Sigmoid colon (tissue), 4 donors: ENCODE results near the gene PPP3R1.
"Not testable (repeated sequence)": the region's sequence is repeated elsewhere in the genome, so short reads cannot be mapped to it uniquely, and the experiment has no call there.

ENCODE experiments used
- EP300 ChIP-seq, 4 donors: sonication (generic); formaldehyde crosslinking; IDR thresholded peaks; one replicate each; pipeline ENCODE4 v1.6.1; 2017; ENCODE audit warnings: antibody characterized with exemption in 4 of 4
- POLR2A ChIP-seq, 2 donors: fragments of 450-650 bp; IDR thresholded peaks; one replicate each; pipeline ENCODE4 v1.6.1; 2016; ENCODE audit warnings: antibody characterized with exemption in 2 of 2, mild to moderate bottlenecking in 2 of 2, moderate library complexity in 2 of 2
- POLR2AphosphoS5 ChIP-seq, 4 donors: sonication (generic); formaldehyde crosslinking; IDR thresholded peaks; one replicate each; pipeline ENCODE4 v1.6.1; 2017; ENCODE audit warnings: antibody characterized with exemption in 4 of 4
- TF ChIP-seq, protein P1 (sequence below), 4 experiments: fragments of 450-650 bp in 3 of 4; fragments of 200-600 bp in 1 of 4; IDR thresholded peaks; one replicate each; pipeline ENCODE4 v1.5.1; 2016 to 2019; ENCODE audit warnings: antibody characterized with exemption in 4 of 4, mild to moderate bottlenecking in 3 of 4, moderate library complexity in 2 of 4

DNA sequence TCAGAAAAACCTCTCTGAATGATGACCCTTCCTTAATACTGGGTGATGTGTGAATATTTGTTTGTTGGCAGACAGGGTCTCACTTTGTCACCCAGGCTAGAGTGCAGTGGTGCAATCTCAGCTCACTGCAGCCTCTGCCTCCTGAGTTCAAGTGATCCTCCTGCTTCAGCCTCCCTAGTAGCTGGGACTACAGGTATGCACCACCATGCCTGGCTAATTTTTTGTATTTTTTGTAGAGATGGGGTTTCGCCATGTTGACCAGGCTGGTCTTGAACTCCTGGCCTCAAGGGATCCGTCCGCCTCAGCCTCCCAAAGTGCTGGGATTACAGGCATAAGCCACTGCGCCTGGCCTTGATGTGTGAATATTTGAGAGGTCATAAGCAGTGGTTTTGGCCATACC, 77.1 kb downstream of the PPP3R1 start:
- TF ChIP-seq POLR2A, EP300, POLR2AphosphoS5 (IDR thresholded peaks at IDR 0.05): not testable (repeated sequence)
- TF ChIP-seq, protein P1, sequence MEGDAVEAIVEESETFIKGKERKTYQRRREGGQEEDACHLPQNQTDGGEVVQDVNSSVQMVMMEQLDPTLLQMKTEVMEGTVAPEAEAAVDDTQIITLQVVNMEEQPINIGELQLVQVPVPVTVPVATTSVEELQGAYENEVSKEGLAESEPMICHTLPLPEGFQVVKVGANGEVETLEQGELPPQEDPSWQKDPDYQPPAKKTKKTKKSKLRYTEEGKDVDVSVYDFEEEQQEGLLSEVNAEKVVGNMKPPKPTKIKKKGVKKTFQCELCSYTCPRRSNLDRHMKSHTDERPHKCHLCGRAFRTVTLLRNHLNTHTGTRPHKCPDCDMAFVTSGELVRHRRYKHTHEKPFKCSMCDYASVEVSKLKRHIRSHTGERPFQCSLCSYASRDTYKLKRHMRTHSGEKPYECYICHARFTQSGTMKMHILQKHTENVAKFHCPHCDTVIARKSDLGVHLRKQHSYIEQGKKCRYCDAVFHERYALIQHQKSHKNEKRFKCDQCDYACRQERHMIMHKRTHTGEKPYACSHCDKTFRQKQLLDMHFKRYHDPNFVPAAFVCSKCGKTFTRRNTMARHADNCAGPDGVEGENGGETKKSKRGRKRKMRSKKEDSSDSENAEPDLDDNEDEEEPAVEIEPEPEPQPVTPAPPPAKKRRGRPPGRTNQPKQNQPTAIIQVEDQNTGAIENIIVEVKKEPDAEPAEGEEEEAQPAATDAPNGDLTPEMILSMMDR (IDR thresholded peaks at IDR 0.05), result not testable (repeated sequence)
